Measurements from ENCODE around the gene GLIS1. TPM values are rescaled to one million over a fixed set of nuclear protein-coding genes. Genes with fewer than 3 reads are reported as not detected.

Gene GLIS1
- total and polyA plus RNA-seq, 2 of the 8 experiments (the other 6 are each of a cell fraction or from before 2014, with no cell fraction given) = 0.15 to 0.22 TPM

DNA sequence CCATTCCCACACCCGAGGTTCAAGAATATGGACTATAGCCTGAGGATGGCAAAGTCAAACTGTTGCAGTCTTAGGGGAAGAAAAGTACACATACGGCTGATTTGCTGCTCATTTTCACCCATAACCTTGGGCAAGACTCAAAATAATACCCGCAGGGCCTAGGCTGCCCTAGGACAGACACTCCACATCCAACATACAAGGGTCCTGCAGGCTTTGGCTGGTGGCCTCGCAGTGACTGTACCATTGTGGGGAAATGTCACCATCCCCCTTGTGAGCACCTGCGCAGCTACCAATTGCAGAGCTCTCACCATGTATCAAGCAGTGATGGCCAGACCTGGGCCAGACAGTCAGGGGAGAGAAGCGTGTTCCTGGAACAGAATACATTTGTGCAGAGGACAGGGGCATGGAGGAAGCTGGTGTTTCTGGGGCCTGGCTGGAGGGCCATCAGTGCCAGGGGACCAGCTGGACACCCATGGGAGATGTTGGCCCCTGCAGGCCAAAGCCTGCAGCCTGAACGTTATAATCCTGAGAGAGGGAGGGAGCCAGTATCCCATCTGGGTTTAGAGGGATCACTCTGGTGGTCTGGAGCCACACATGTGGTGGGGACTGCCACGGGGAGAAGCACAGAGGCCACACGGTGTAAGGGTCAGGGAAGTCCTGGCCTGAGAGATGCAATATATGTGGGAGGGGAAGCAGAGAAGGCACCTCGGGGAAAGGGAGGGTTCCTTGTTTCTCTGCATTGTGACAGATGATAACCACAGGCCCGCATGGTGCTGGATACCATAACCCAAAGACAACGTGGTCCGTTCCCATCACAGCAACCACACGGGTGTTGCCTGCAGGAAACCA is 101.2 kb downstream of the GLIS1 start (continued):
- TF ChIP-seq, protein P1, sequence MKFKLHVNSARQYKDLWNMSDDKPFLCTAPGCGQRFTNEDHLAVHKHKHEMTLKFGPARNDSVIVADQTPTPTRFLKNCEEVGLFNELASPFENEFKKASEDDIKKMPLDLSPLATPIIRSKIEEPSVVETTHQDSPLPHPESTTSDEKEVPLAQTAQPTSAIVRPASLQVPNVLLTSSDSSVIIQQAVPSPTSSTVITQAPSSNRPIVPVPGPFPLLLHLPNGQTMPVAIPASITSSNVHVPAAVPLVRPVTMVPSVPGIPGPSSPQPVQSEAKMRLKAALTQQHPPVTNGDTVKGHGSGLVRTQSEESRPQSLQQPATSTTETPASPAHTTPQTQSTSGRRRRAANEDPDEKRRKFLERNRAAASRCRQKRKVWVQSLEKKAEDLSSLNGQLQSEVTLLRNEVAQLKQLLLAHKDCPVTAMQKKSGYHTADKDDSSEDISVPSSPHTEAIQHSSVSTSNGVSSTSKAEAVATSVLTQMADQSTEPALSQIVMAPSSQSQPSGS (IDR thresholded peaks at IDR 0.05; ENCODE audit: low read length) = no peak
- TF ChIP-seq RAD21 (IDR thresholded peaks at IDR 0.05 in 1 of 2, conservative IDR thresholded peaks at IDR 0.05 in 1 of 2; ENCODE audit: low read depth in 2 of 2, low read length in 2 of 2) = no peak

All from H1 (cell line).